Measurements from ENCODE around the gene ST14.

Gene ST14

DNA sequence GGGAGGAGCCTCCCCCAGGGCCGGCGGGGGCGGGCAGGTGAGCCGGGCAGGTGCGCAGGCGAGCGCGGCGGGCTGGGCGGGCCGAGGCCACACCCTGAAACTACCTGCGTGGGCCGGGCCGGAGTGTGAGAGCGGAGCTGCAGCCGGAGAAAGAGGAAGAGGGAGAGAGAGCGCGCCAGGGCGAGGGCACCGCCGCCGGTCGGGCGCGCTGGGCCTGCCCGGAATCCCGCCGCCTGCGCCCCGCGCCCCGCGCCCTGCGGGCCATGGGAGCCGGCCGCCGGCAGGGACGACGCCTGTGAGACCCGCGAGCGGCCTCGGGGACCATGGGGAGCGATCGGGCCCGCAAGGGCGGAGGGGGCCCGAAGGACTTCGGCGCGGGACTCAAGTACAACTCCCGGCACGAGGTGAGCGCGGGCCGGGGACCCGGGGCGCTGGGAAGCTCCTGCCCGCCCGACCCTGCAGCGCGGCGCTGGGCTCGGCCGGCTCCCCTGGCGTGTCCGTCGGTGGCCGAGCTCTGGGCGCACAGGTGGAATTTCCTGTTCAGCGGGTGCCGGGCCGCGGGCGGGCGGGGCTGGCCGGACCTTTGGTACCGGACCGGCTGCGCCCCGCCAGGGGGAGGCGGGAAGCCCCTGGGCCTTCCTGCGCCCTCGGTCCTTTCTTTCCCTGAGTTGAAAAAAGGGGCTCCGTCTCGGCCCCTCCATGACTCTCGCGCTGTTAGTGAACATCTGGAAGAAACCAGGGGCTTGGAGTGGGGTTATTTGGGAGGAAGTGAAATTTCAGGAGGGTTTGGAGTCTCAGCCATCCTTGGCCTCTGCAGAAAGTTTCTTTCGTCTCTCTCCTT lies at the start of gene ST14:
Gene ST14, plus strand, starts transcription at position 126 of the 841 bp plus-strand sequence. Its CDS starts 198 bp downstream, at position 324.
- DNase-seq (ENCODE audit: low read depth) = no peak

DNA sequence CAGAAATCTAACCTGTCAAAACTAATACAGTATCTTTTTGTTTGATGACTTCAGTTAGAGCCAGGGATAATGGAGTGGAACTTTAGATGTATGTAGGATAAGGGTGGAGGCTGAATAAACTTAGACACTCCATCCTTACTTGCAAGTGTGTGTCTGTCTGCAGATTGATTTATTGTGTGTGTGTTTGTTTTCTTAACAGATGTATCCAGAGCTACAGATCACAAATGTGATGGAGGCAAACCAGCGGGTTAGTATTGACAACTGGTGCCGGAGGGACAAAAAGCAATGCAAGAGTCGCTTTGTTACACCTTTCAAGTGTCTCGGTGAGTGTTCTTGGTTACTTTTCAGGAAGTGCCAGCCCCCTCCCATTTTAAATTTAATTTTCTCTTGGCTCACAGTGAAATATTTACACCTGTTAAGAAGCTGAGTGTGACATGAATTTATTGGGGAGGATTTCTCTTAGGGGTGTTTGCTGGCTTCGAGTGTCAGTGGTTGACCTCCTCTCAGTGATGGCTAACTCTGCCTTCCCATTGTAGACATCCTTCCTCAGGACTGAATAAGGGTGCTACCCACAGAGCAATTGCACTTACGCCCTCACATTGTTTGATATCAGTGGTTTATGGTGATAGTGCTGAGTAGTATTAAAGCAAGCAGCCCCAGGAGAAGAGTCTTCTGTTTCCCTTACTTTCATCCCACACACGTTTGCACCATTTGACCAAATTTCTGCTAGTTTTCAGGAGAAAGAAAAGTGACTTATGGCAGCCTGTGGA lies 49.1 kb upstream of the ST14 start:
- no peak for DNase-seq (ENCODE audit: low read depth)

DNA sequence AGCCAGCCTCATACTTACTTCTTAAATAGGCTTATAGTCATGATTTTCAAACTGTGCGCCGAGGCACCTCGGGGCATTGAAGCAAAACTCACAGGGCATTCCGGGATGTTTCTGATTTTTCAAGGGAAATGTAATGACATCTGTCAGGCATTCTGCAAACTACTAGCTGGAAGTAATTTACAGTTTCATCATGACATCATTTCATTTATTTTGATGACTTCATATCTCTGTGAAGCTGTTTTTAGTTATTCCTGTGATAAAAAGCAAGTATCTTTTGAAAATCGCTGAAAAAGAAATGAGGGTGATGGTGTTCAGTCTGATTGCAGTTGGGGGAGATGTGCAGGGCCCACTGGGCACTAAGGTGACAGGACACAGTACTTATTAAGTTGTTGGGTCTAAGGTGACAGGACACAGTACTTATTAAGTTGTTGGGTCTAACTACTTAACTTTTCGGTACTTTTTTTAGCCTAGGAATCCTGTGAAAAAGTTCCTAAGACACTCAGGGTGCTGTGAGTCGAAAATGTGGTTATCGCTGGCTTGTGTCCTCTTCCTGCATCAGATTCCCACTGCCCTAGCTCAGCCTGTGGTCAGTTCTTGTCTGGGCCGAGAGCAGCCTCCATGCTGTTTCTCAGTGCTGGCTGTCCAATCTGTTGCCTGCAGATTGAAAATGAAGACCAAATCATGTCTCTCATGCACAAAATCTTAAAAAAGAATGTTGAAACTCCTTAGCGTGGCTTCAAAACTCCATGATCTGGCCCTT lies 47.3 kb upstream of the ST14 start:
- DNase-seq (ENCODE audit: low read depth) = no peak

DNA sequence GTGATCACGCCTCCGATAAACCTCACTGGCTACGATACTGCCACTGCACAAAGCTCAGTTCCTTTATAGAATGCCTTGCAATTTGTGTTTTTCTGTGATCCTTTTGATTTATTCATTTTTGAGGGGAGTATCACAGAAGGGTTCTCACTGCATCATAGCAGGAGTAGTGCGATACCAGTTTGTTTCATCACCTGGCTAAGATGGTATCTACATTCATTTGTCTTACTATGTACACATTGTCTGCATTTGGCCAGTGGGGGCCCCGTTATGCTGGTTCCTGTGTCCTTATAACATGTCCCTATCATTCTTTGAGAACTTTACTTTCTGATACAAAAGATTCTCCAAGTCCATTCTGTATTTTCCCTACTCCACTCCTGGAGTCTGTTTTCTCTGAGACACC lies 45.3 kb upstream of the ST14 start:
- DNase-seq (ENCODE audit: low read depth) = no peak

DNA sequence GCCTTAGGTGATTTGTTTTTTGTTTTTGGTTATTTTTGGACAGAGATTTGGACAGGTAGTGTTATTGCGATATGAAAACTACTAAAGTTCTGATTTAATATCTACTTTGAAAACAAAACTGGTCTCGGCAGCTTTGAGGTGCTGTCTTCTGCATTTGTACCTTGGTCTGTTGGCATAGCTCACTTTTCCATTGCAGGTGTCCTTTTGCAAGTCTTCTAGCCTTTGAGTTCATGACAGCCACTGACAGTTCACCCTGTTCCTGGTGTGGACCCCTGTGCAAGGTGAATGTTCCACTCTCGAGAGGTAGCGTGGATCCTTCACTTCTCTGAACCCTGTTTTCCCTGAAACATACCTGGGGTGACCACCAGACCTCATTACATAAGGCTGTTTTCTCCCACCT lies 44.9 kb upstream of the ST14 start:
- no peak for DNase-seq (ENCODE audit: low read depth)

DNA sequence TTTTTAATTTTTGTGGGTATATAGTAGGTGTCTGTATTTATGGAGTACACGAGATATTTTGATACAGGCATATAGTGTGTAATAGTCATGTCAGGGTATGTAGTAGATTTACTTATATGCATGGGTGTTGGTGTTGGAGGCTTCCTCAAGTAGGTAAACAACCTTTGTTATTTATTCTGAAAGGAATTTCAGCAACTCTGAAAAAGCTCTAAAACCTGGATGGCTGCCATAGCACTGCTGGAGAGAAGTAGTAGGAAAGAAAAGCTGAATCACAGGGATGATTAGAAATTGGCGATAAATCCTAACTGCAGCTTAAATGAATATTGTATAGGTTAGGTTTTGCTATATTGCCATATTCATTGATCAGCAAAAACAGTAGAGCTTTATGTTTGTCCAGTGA lies 44.4 kb upstream of the ST14 start:
- DNase-seq (ENCODE audit: low read depth) = no peak

DNA sequence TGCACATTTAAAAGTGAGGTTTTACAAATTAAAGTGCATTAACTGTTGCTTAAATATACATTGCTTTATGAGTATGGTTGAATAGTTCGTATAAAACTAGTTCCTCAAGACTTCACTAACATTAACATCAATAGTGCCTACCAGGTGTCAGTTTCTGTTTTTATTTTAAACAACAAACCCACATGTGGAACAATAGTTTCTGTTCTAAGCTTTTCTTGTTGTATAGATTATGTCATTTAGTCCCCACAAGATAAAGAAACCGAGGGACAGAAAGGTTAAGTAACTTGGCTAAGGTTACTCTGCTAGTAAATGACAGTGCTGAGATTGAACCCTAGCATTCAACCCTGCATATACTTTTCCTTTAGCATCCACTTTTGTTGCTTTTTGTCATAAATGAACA lies 41.4 kb upstream of the ST14 start:
- no peak for DNase-seq (ENCODE audit: low read depth)

DNA sequence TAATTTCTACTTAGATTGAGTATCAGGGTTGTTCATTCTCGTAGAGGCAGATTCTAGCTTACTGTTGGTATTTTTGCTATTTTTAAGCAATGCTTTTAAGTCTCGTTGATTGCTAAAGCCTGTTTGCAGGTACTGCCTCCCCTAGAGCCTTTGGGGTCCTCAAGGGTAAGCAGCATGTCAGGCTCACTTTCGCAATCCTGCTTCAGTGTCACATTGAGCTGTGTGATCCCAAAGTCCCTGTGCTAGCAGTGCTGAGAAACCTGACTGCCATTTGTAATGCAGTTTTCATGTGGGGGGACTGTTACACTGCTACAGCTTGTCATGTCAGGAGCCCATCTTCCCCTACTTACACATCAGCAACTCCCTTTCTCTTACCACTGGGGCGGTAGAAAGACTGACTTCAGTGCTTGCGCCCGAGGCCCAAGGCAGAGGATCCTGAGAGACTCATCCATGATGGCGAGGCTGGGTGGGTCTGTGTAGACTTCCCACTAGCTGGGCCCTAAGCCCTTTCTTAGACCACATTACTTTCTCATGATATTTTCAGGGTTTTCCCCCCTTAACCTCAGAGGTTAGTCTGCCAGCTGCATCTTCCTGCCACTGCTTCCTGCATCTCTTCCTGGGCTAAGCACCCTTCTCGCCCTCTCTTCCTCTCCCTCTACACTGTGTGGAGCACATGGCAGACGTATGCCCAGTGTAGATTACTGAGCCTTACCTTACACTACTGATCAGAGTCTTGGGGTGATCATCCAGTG lies 40.8 kb upstream of the ST14 start:
- DNase-seq (ENCODE audit: low read depth) = peak; percentile 11

DNA sequence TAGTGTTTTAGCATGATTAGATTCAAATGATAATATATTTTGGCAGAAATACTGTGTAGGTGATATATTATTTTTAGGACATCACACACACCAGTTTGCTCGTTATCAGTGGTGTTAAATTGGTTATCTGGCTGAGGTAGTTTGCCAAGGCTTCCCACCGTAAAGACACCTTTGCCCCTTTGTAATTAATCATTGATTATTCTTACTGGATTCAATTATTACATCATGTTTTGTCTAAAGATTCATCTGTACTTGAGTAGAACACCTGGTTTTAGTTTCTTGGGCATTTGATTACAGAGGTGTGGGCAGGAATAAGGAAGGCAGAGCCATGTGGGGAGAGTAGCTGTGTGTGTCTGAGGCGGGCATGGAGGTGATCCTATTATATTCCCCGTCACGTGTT lies 39.5 kb upstream of the ST14 start:
- no peak for DNase-seq (ENCODE audit: low read depth)

DNA sequence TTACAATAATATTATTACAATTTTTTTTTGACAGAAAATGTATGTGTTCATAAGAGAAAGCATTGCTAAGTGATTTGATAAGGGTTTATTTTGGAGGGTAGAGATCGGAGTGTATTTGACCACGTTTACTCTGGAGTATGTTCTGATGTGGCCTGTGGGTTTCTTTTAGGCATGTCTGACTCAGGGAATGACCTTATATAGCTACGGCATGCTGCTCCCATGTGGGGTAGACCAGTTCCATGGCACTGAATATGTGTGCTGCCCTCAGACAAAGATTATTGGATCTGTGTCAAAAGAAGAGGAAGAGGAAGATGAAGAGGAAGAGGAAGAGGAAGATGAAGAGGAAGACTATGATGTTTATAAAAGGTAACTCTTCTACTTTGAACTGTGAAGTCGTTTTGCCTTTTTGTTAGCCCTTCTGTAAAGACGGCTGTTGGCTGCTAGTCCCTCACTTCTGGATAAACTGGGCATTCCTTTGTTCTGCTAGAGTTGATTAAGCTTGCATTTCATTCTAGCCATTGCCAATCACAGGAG lies 38.1 kb upstream of the ST14 start:
- no peak for DNase-seq (ENCODE audit: low read depth)

DNA sequence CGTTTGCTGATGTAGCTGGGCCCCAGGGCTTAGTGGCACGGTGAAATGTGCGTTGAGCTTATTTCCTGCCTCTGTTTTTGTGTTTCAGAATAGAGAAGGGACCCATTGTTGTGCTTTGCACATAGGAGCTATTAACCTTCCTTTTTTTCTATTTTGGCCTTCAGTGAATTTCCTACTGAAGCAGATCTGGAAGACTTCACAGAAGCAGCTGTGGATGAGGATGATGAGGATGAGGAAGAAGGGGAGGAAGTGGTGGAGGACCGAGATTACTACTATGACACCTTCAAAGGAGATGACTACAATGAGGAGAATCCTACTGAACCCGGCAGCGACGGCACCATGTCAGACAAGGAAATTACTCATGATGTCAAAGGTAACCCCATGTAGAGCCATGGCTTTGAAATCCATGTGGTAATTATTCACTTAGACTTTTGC lies 37.4 kb upstream of the ST14 start:
- DNase-seq (ENCODE audit: low read depth) = no peak

DNA sequence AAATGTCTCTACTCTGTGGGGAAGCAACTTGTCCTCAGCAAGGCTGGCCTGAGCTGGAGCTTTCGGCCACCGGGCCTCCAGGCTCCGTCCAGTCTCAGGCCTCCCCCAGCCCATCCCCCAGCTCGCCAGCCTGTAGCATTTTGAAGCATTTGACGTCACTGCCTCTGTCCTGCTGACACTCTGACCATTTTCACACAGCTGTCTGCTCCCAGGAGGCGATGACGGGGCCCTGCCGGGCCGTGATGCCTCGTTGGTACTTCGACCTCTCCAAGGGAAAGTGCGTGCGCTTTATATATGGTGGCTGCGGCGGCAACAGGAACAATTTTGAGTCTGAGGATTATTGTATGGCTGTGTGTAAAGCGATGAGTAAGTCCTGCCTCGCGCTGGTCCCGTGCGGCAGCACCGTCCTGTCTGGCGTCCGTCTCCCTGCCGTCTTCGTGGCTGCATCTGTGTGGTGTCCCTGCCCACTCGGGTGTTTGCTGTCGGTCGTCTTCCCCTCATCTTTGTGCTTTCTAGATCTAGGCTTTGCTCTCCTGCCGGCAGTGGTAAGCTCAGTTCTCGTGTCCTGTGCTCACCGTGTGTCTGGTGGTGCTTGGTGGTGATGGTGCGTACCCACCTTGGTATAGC lies 36.1 kb upstream of the ST14 start:
- DNase-seq (ENCODE audit: low read depth) = no peak

DNA sequence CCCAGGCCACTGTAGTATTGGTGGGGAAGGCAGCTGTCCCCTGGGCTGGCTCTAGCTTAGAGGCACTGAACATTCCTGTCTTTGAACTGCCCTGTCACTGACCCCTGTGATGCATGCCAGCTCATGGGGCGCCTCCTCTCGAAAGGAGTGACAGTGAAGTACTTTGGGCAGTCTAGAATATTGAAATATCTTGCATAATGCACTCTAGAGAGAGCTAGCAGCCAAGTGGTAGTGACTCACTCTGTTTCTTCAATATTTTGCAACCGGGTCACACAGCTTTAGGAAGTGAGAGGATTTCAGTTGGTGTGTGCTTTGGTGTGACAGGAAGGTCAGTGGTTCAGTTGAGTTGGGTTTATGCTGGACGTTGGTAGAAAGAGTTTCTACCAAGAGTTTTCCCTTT lies 35.5 kb upstream of the ST14 start:
- no peak for DNase-seq (ENCODE audit: low read depth)

DNA sequence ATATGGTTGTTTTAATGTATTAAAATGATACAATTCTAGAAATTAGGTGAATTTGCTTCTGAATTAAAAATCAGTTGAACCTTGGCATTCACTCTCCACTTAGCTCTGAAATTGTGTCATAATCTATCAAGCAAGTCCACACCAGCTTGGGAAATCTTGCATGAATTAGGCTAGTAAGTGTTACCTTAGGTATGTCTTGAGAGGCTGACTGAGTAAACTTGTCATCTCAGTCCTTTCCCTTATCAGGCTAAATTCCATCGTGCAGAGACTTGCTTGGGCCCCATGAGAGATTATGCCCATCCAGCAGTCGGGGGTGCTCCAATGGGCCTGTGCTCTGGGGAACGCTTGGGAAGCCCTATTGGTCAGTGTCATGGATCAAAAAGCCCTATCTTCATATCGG lies 33.9 kb upstream of the ST14 start:
- DNase-seq (ENCODE audit: low read depth) = no peak

DNA sequence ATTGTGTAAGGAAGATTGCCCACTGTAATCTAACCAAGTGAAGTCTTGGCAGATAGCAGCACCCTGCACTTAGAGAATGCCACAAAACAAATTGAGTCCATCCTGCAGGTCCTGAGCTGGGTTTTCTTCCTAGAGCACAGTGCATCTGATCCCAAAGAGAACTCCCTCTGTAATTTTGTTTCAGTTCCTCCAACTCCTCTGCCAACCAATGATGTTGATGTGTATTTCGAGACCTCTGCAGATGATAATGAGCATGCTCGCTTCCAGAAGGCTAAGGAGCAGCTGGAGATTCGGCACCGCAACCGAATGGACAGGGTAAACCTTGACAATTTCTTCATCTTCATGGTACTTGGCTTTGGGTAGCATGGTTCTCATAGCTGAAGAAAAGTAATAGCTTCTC lies 33.1 kb upstream of the ST14 start:
- DNase-seq (ENCODE audit: low read depth) = no peak

DNA sequence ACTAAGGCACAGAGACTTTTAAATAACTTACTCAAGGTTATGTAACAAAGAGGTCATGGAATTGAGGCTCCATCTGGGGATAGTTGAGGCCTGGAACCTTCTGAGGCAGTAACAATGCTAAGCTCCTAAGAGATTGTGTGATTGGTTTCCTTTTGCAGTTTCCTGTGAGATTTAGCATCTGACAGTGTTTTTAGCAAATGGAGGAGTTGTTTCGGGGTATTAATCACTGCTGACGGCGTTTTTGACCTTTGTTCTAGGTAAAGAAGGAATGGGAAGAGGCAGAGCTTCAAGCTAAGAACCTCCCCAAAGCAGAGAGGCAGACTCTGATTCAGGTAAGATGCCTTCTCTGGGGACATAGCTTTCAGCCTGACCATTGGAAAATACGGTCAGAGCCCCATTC lies 32.1 kb upstream of the ST14 start:
- DNase-seq (ENCODE audit: low read depth) = no peak

DNA sequence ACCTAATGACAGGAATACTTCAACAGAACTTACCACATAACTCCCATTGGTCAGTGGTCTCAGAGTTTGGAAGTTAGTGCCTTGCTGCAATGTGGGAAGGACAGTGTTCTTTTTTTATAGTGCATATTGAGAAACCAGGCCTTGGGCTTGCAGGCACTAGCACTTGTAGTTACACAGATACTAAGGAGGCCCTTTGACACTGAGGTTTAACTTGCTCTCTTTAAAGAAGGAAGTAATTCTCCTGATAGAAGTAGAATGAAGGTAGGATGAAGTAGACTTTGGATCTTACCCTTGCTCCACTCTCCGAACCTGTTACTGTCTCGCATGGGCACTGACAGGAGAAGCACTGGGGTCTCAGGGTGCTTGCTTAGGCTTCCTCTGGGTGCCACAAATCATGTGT lies 31.0 kb upstream of the ST14 start:
- DNase-seq (ENCODE audit: low read depth) = no peak

DNA sequence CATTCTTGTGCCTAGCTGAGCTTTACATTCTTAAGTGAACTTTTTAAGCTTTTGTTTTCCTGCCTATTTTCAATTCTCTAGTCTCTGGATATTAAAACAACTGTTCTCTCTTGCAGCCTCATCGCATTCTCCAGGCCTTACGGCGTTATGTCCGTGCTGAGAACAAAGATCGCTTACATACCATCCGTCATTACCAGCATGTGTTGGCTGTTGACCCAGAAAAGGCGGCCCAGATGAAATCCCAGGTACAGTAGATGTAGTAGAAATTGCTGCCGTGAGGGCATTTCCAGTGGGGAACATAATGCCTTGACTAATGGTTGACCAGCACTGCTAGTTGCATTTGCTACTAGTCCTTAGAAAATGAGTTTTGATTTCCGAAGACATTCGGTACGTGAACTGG lies 29.7 kb upstream of the ST14 start:
- DNase-seq (ENCODE audit: low read depth) = no peak

DNA sequence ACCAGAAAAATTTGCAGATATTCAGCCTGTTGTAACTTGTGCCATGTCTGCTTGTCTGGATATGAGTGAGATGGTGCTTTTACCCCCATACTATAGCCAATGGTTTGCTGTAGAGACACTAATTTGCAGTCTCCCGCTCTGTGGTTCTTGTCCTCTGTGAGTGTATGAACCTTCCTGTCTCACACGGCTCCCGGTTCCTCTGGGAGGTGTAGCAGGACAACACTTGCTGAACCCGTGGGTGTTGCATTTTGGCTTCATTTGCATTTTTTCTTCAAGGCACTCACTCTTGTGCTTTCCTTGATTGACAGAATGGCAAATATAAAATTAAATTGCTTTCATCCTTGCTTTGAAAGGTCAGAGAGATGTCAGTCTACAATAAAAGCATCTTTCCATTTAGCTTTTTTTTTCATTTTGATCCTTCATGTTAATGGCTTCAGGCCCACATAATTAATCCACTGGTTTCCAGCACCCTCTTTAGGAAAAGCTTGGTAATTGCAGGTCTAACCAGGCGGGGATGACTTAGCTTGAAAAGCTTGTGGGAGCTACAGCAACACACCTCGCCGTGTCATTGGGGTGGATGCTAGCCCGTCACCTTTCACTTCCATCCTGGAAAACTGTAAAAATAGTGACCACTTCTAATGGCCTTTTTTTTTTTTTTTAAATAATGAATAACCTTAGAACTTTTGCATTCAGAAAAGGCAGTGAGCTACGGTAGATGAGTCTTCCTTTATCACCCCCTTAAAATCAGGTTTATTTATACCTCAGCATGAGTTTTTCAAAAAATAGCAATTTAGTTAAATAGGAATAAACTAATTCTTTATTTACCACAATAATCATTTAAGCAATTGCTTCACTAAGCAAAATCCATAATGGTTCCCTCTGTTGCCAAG lies 27.4 kb upstream of the ST14 start:
- DNase-seq (ENCODE audit: low read depth) = no peak

DNA sequence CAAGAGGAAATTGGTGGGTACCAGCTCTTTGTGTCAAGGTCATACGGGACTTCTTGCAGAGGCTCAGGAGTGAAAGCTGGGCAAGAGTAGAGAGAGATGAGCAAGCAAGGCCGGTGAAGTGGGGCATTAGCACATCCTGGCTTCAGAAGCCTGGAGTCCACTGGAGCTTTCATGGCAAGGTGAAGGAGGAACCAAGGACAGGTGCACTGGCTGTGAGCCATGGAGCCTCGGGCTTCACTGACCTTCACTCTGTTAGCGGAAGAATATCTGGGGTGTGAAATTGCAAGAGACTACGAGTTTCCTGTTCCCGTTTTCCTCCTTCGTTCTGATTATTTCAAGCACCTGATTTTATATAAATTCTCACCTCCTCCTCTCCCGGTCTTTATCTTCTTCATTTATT lies 25.9 kb upstream of the ST14 start:
- DNase-seq (ENCODE audit: low read depth) = no peak
